Epithelial cell of proximal tubule (primary cell): Measurements from ENCODE around the gene SCML1. TPM values are rescaled to one million over a fixed set of nuclear protein-coding genes. Genes with fewer than 3 reads are reported as not detected.

Experiments used
- DNase-seq: peaks from one replicate; pipeline ENCODE4 v3.0.0-alpha.2; 2011; ENCODE audit warnings: low read depth
- H3K4me3 ChIP-seq: 2 replicates; pipeline ENCODE4 v1.5.1; 2011; ENCODE audit warnings: low read depth, mild to moderate bottlenecking, low read length
- CTCF ChIP-seq: conservative IDR thresholded peaks from 2 replicates; pipeline ENCODE4 v1.5.1; 2012; ENCODE audit warnings: low read depth, mild to moderate bottlenecking, low read length
- total RNA-seq: library from RNA; depleted of rRNA; stranded (reverse); fragments of >200 nt; gene quantifications from 2 replicates; pipeline ENCODE4 v1.2.3, GENCODE V29; 2015

Gene SCML1
- total RNA-seq, 1 donor from 2014 or later, result 4.4 TPM

- no peak overlapping the region for H3K4me3 ChIP-seq
- DNase-seq, result no peak
- TF ChIP-seq CTCF, result no peak
Observed at GRCh38 chrX:17788956-17789562, 51.8 kb downstream of the SCML1 start.

DNA sequence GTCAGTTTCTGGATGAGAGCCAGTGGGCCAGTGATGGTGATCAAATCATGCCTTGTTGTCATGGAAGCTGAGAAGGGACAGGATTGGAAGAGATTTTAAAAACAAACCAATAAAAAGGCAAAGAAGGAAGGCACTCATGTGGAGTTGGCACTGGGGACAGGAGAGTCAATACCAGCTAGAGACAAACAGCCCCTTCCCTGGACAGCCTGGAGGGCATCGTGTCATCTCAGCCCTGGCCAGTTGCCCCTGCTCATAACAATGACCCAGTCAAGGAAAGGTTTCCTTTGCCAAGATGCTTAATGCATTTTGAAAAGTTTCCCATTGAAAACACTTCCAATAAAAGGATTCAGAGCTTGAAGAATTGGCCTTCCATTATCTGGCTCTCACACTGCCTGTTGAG is 55.5 kb downstream of the SCML1 start:
- no peak for TF ChIP-seq CTCF
- H3K4me3 ChIP-seq, result no peak overlapping the region
- DNase-seq, result no peak

DNA sequence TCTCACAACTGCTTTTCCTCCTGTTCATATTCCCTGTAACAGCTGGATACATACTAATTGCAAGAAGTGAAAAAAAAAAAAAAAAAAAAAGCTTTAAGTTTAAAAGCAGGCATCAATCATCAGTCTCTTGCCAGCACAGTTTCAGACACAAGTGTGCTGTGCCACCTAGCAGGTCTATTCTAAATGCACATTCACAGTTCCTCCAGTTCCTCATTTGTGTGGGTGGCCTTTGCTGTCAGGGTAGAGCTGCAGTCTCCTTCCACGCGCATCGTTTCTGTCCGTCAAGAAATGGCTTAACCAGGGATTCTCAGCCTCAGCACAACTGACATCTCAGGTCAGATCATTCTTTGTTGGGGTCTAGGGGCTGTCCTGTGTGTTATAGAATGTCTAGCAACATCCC is 61.6 kb downstream of the SCML1 start:
- H3K4me3 ChIP-seq, result no peak overlapping the region
- no peak for TF ChIP-seq CTCF
- DNase-seq, result no peak

DNA sequence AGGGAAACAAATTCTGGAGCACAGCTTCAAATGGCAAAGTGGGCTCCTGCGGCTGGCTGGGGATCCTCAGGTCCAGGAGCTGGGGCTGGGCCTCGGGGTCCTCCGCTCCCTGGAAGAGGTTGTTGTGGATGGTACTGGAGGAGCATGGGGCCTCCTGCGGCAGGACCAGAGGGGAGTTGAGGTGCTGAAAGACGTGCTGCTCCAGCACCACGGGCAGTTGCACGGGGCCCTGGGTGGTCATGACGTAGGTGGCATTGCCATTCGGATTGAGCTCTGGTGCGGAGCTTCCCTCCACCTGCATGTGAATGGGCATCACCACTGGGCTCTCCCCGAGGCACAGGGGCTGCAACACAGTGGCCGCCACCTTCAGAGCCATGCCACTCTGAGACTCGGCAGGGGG is 64.1 kb downstream of the SCML1 start:
- no peak for DNase-seq
- H3K4me3 ChIP-seq, result no peak overlapping the region
- no peak for TF ChIP-seq CTCF

- no peak for DNase-seq
- no peak for TF ChIP-seq CTCF
- no peak overlapping the region for H3K4me3 ChIP-seq
Observed at GRCh38 chrX:17802756-17803155, 65.5 kb downstream of the SCML1 start.

GRCh38 chrX:17803449-17803848 is 66.2 kb downstream of the SCML1 start:
- H3K4me3 ChIP-seq, result no peak overlapping the region
- peak; percentile 26 for DNase-seq
- TF ChIP-seq CTCF, result no peak

Other genes starting within 250 kb of the SCML1 start
- 0.17 TPM in 1 of 2 replicates, not detected in the other for gene RAI2, start 123.8 kb downstream of the SCML1 start, total RNA-seq